ENCODE data around the gene TJP3. TPM values are rescaled to one million over a fixed set of nuclear protein-coding genes. Genes with fewer than 3 reads are reported as not detected.

TJP3 gene
- total and polyA plus RNA-seq, 2 donors from 2014 or later, result 26.5 to 32.5 TPM

- H3K27me3 ChIP-seq (ENCODE audit: control insufficient read depth, insufficient read depth, low read length), result no peaks in the 10 kb centered on the region
- FAIRE-seq, result no peak
These were observed 11.1 kb upstream of the TJP3 start for GRCh38 chr19:3697094-3697493.

GRCh38 chr19:3697671-3698385, 10.4 kb upstream of the TJP3 start:
- Histone ChIP-seq H3K9me3 (ENCODE audit: control insufficient read depth in 2 of 3, insufficient read depth in 1 of 3, low read length in 3 of 3) (no peaks in the 10 kb centered on the region), H3K4me3 (ENCODE audit: low read length in 3 of 3) (no peak overlapping the region), H3K27me3 (ENCODE audit: control insufficient read depth, insufficient read depth, low read length) (no peaks in the 10 kb centered on the region), H3K4me1 (ENCODE audit: control insufficient read depth in 2 of 3, insufficient read depth in 2 of 3, low read depth in 1 of 3, low read length in 3 of 3) (peaks cover 0 to 12% (median 6%) of the 10 kb centered on the region in 3 donors), H3K9ac (ENCODE audit: low read length in 3 of 3) (no peak overlapping the region), H3K36me3 (ENCODE audit: control insufficient read depth in 2 of 3, insufficient read depth in 3 of 3, low read length in 3 of 3) (no peaks in the 10 kb centered on the region), H3K27ac (ENCODE audit: low read depth in 2 of 2, low read length in 2 of 2) (no peak overlapping the region)
- DNase-seq, result peak in 1 of 5 donors; percentile 73
- intact Hi-C loops (cut with DNase I), result no loop called here
- no peak for TF ChIP-seq CTCF (IDR thresholded peaks at IDR 0.05; ENCODE audit: borderline replicate concordance, extremely low read depth, insufficient read depth)
- no peak for FAIRE-seq

More at GRCh38 chr19:3697094-3697493, 11.1 kb upstream of the TJP3 start:
- DNase-seq, result peak in 1 of 5 donors; percentile 70
- H3K27ac ChIP-seq (ENCODE audit: low read depth in 2 of 2, low read length in 2 of 2), result no peak overlapping the region
- peaks cover 0 to 12% (median 6%) of the 10 kb centered on the region in 3 donors for H3K4me1 ChIP-seq (ENCODE audit: control insufficient read depth in 2 of 3, insufficient read depth in 2 of 3, low read depth in 1 of 3, low read length in 3 of 3)
- intact Hi-C loops (cut with DNase I), result no loop called here
- no peak overlapping the region for H3K9ac ChIP-seq (ENCODE audit: low read length in 3 of 3)
- no peaks in the 10 kb centered on the region for H3K9me3 ChIP-seq (ENCODE audit: control insufficient read depth in 2 of 3, insufficient read depth in 1 of 3, low read length in 3 of 3)
- TF ChIP-seq CTCF (IDR thresholded peaks at IDR 0.05; ENCODE audit: borderline replicate concordance, extremely low read depth, insufficient read depth), result no peak
- no peaks in the 10 kb centered on the region for H3K36me3 ChIP-seq (ENCODE audit: control insufficient read depth in 2 of 3, insufficient read depth in 3 of 3, low read length in 3 of 3)
- no peak overlapping the region for H3K4me3 ChIP-seq (ENCODE audit: low read length in 3 of 3)

- Histone ChIP-seq H3K9ac (ENCODE audit: low read length in 3 of 3) (no peak overlapping the region), H3K27me3 (ENCODE audit: control insufficient read depth, insufficient read depth, low read length) (no peaks in the 10 kb centered on the region), H3K27ac (ENCODE audit: low read depth in 2 of 2, low read length in 2 of 2) (no peak overlapping the region), H3K4me3 (ENCODE audit: low read length in 3 of 3) (no peak overlapping the region), H3K4me1 (ENCODE audit: control insufficient read depth in 2 of 3, insufficient read depth in 2 of 3, low read depth in 1 of 3, low read length in 3 of 3) (peaks cover 0 to 12% (median 6%) of the 10 kb centered on the region in 3 donors), H3K36me3 (ENCODE audit: control insufficient read depth in 2 of 3, insufficient read depth in 3 of 3, low read length in 3 of 3) (no peaks in the 10 kb centered on the region), H3K9me3 (ENCODE audit: control insufficient read depth in 2 of 3, insufficient read depth in 1 of 3, low read length in 3 of 3) (no peaks in the 10 kb centered on the region)
- intact Hi-C loops (cut with DNase I), result no loop called here
- DNase-seq, result peak in 2 of 5 donors; percentile 47 to 53
- no peak for TF ChIP-seq CTCF (IDR thresholded peaks at IDR 0.05; ENCODE audit: borderline replicate concordance, extremely low read depth, insufficient read depth)
- no peak for FAIRE-seq
These were observed 9.7 kb upstream of the TJP3 start for GRCh38 chr19:3698386-3698950.
